A673 (cell line): ENCODE measurements around the gene RSRC1. TPM values are rescaled to one million over a fixed set of nuclear protein-coding genes. Genes with fewer than 3 reads are reported as not detected.

Experiments used
- BruUV-seq: library from RNA; stranded (reverse); fragments of 400-500 nt; replicated peaks from 2 replicates; lab custom pipeline; 2021; lab: Mats Ljungman, UMichigan
- CTCF ChIA-PET: fragments of 300-600 bp; sonication (Branson Sonifier 250); formaldehyde crosslinking; loops from one replicate; lab custom pipeline; 2022; ENCODE audit warnings: antibody characterized with exemption; lab: Charles Lee
- POLR2A ChIA-PET: fragments of 300-600 bp; sonication (Branson Sonifier 250); formaldehyde crosslinking; loops from one replicate; lab custom pipeline; 2022; ENCODE audit warnings: antibody characterized with exemption; ENCODE audit not compliant: low non-redundant PET; lab: Charles Lee
- DNase-seq: peaks from one replicate; pipeline ENCODE4 v3.0.0-alpha.2; 2015; ENCODE audit warnings: low spot score
- H3K27ac ChIP-seq: fragments of 200-600 bp; sonication (generic); 2 replicates; pipeline ENCODE4 v1.5.1; 2016; ENCODE audit warnings: mixed run types, low read depth, mild to moderate bottlenecking, mixed read lengths, antibody characterized with exemption, low read length; ENCODE audit not compliant: poor library complexity, severe bottlenecking
- H3K27me3 ChIP-seq: fragments of 200-600 bp; sonication (generic); replicated peaks from 2 replicates; pipeline ENCODE4 v1.6.1; 2017; ENCODE audit warnings: mixed run types, low read depth, mild to moderate bottlenecking, mixed read lengths, antibody characterized with exemption, low read length; ENCODE audit not compliant: insufficient read depth, poor library complexity
- H3K36me3 ChIP-seq: fragments of 200-600 bp; sonication (generic); 2 replicates; pipeline ENCODE4 v1.6.1; 2016; ENCODE audit warnings: mixed run types, mild to moderate bottlenecking, mixed read lengths, antibody characterized with exemption, low read length; ENCODE audit not compliant: insufficient read depth, poor library complexity, severe bottlenecking
- H3K4me1 ChIP-seq: fragments of 200-600 bp; sonication (generic); 2 replicates; pipeline ENCODE4 v1.6.1; 2017; ENCODE audit warnings: mixed run types, mild to moderate bottlenecking, mixed read lengths, antibody characterized with exemption, low read length; ENCODE audit not compliant: insufficient read depth, poor library complexity, severe bottlenecking
- H3K4me3 ChIP-seq: fragments of 200-600 bp; sonication (generic); 2 replicates; pipeline ENCODE4 v1.5.1; 2016; ENCODE audit warnings: low read depth, mixed run types, mild to moderate bottlenecking, mixed read lengths, low read length; ENCODE audit not compliant: poor library complexity, severe bottlenecking
- H3K9me3 ChIP-seq: fragments of 200-600 bp; sonication (generic); 2 replicates; pipeline ENCODE4 v1.6.1; 2016; ENCODE audit warnings: mixed run types, low read depth, mild to moderate bottlenecking, mixed read lengths, antibody characterized with exemption, low read length; ENCODE audit not compliant: poor library complexity, severe bottlenecking
- CTCF ChIP-seq: fragments of 300-800, 200-600 bp; sonication (generic); conservative IDR thresholded peaks from 2 replicates; pipeline ENCODE4 v1.5.1; 2017; ENCODE audit warnings: low read depth, mild to moderate bottlenecking, antibody characterized with exemption, low read length, moderate library complexity, mixed read lengths
- EZH2 ChIP-seq: fragments of 200-600 bp; sonication (generic); IDR thresholded peaks from 2 replicates; pipeline ENCODE4 v1.6.1; 2017; ENCODE audit warnings: borderline replicate concordance, low read depth, mild to moderate bottlenecking, mixed read lengths, antibody characterized with exemption, low read length; ENCODE audit not compliant: poor library complexity, severe bottlenecking
- intact Hi-C: fragments of 100-400 bp; cut with micrococcal nuclease; formaldehyde crosslinking; loops from one replicate; pipeline ENCODE4 v1.10.0; 2022; ENCODE audit not compliant: unreplicated experiment
- total RNA-seq: library from RNA; stranded (reverse); gene quantifications from 2 replicates; pipeline ENCODE4 v1.2.3, GENCODE V29; 2021

The RSRC1 gene
- total RNA-seq, 1 experiment from 2014 or later: 59.4 TPM

GRCh38 chr3:158443632-158444031 lies 333.7 kb downstream of the RSRC1 start:
- Histone ChIP-seq H3K36me3 (no peaks in the 10 kb centered on the region), H3K27me3 (no peaks in the 10 kb centered on the region), H3K9me3 (no peaks in the 10 kb centered on the region), H3K4me3 (no peak overlapping the region), H3K27ac (no peak overlapping the region), H3K4me1 (no peaks in the 10 kb centered on the region)
- TF ChIP-seq CTCF (no peak), EZH2 (no peak)
- no TSS peak for BruUV-seq
- ChIA-PET POLR2A (no interaction called here), CTCF (no interaction called here)
- DNase-seq: no peak
- intact Hi-C loops: no loop called here

GRCh38 chr3:158447408-158447807 lies 337.5 kb downstream of the RSRC1 start:
- no peaks in the 10 kb centered on the region for H3K27me3 ChIP-seq
- DNase-seq: no peak
- ChIA-PET POLR2A (no interaction called here), CTCF (no interaction called here)
- no peak overlapping the region for H3K27ac ChIP-seq
- intact Hi-C loops: no loop called here
- TF ChIP-seq CTCF: no peak
- no peaks in the 10 kb centered on the region for H3K9me3 ChIP-seq
- BruUV-seq: no TSS peak
- H3K36me3 ChIP-seq: no peaks in the 10 kb centered on the region
- no peaks in the 10 kb centered on the region for H3K4me1 ChIP-seq
- no peak overlapping the region for H3K4me3 ChIP-seq

- ChIA-PET CTCF (no interaction called here), POLR2A (no interaction called here)
- H3K4me3 ChIP-seq: no peak overlapping the region
- TF ChIP-seq CTCF (no peak), EZH2 (no peak)
- no peaks in the 10 kb centered on the region for H3K9me3 ChIP-seq
- H3K27ac ChIP-seq: no peak overlapping the region
- H3K4me1 ChIP-seq: no peaks in the 10 kb centered on the region
- H3K27me3 ChIP-seq: no peaks in the 10 kb centered on the region
- no peak for DNase-seq
- no peaks in the 10 kb centered on the region for H3K36me3 ChIP-seq
- BruUV-seq: no TSS peak
- intact Hi-C loops: no loop called here
These were observed 341.6 kb downstream of the RSRC1 start for GRCh38 chr3:158451405-158452055.
